Caco-2 (cell line): ENCODE measurements around the gene FAM13A. TPM values are rescaled to one million over a fixed set of nuclear protein-coding genes. Genes with fewer than 3 reads are reported as not detected.

Experiments
- BruUV-seq: library from RNA; stranded (reverse); fragments of 400-500 nt; replicated peaks from 2 replicates; lab custom pipeline; 2021; lab: Mats Ljungman, UMichigan
- CTCF ChIA-PET: fragments of 300-600 bp; sonication (Branson Sonifier 250); formaldehyde crosslinking; loops from one replicate; lab custom pipeline; 2022; ENCODE audit warnings: antibody characterized with exemption; lab: Charles Lee
- POLR2A ChIA-PET: fragments of 300-600 bp; sonication (Branson Sonifier 250); formaldehyde crosslinking; loops from one replicate; lab custom pipeline; 2022; ENCODE audit warnings: antibody characterized with exemption; lab: Charles Lee
- DNase-seq, 2 experiments: peaks; one replicate each; pipeline versions ENCODE4 v3.0.0 to v3.0.0-alpha.2; 2020 to 2022
- H3K27me3 ChIP-seq: replicated peaks from 2 replicates; pipeline ENCODE4 v1.6.0; 2011; ENCODE audit warnings: low read length; ENCODE audit not compliant: control insufficient read depth, insufficient read depth
- H3K36me3 ChIP-seq: 2 replicates; pipeline ENCODE4 v1.5.1; 2011; ENCODE audit warnings: low read length; ENCODE audit not compliant: control insufficient read depth, insufficient read depth
- H3K4me1 ChIP-seq: fragments of 250-450 bp; sonication (Bioruptor Pico); 2 replicates; pipeline ENCODE4 v1.5.1; 2020; ENCODE audit warnings: mild to moderate bottlenecking
- H3K4me3 ChIP-seq: 2 replicates; pipeline ENCODE4 v1.5.1; 2011; ENCODE audit warnings: low read depth, mild to moderate bottlenecking, control low read depth, low read length
- H3K9me3 ChIP-seq: fragments of 250-450 bp; sonication (Bioruptor Pico); 2 replicates; pipeline ENCODE4 v1.5.1; 2020; ENCODE audit warnings: mild to moderate bottlenecking, moderate library complexity
- H3K27ac Mint-ChIP-seq: one replicate; pipeline ENCODE4 v1.8.0; 2022; ENCODE audit warnings: mixed read lengths; ENCODE audit not compliant: unreplicated experiment
- H3K27me3 Mint-ChIP-seq: one replicate; pipeline ENCODE4 v1.8.0; 2022; ENCODE audit warnings: mixed read lengths; ENCODE audit not compliant: insufficient read depth, unreplicated experiment
- H3K36me3 Mint-ChIP-seq: one replicate; pipeline ENCODE4 v1.8.0; 2022; ENCODE audit warnings: mild to moderate bottlenecking, mixed read lengths; ENCODE audit not compliant: insufficient read depth, unreplicated experiment
- H3K4me1 Mint-ChIP-seq: one replicate; pipeline ENCODE4 v1.8.0; 2022; ENCODE audit warnings: low read depth, mixed read lengths; ENCODE audit not compliant: unreplicated experiment
- H3K4me3 Mint-ChIP-seq: one replicate; pipeline ENCODE4 v1.8.0; 2022; ENCODE audit warnings: mild to moderate bottlenecking, moderate library complexity, mixed read lengths; ENCODE audit not compliant: unreplicated experiment
- H3K9me3 Mint-ChIP-seq: one replicate; pipeline ENCODE4 v1.8.0; 2022; ENCODE audit warnings: mixed read lengths; ENCODE audit not compliant: unreplicated experiment
- intact Hi-C: fragments of 100-400 bp; cut with micrococcal nuclease; formaldehyde crosslinking; loops from one replicate; pipeline ENCODE4 v1.10.0; 2022; ENCODE audit not compliant: unreplicated experiment
- total RNA-seq: library from RNA; stranded (reverse); gene quantifications from 2 replicates; pipeline ENCODE4 v1.2.3, GENCODE V29; 2022
- TF ChIP-seq, protein P1 (sequence below), 2 experiments: fragments of 200-600 bp in 1 of 2; IDR thresholded peaks; 1 replicate in 1 of 2; 2 replicates in 1 of 2; pipeline versions ENCODE4 v1.5.1 to v1.8.0; 2011 to 2022; ENCODE audit warnings: antibody characterized with exemption in 1 of 2, control low read depth in 1 of 2, inconsistent platforms in 1 of 2, low read depth in 1 of 2, low read length in 1 of 2, mild to moderate bottlenecking in 1 of 2, moderate library complexity in 1 of 2; ENCODE audit not compliant: insufficient read depth in 1 of 2, severe bottlenecking in 1 of 2, unreplicated experiment in 1 of 2

Gene FAM13A
- total RNA-seq, 1 experiment from 2014 or later = 11.0 TPM

DNA sequence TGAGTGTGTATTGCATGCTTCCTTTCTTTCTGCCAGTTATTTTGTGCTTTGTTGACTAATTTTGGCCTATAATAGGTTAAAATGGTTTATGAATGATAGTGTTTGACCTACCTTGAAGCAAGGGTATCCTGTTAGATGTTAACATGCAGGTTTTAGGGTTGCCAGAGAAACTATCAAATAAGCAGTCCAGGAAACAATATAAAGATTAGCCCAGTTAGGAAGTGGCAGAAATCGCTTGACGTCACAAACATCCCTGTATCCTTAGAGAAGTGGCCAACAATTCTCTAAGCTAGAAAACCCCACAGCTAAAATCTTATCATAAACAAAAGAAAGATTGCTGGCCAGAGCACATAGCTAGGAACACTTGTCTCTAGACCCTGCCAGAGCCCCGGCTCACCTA, 363.2 kb downstream of the FAM13A start:
- no TSS peak for BruUV-seq
- no peaks in the 10 kb centered on the region for H3K36me3 Mint-ChIP-seq
- no peaks in the 10 kb centered on the region for H3K9me3 Mint-ChIP-seq
- intact Hi-C loops = no loop called here
- no peak overlapping the region for H3K4me3 Mint-ChIP-seq
- H3K27ac Mint-ChIP-seq = no peak overlapping the region
- ChIA-PET POLR2A (no interaction called here), CTCF (no interaction called here)
- no peaks in the 10 kb centered on the region for H3K27me3 ChIP-seq
- DNase-seq = no peak
- H3K9me3 ChIP-seq = no peaks in the 10 kb centered on the region
- H3K27me3 Mint-ChIP-seq = no peaks in the 10 kb centered on the region
- no peaks in the 10 kb centered on the region for H3K36me3 ChIP-seq
- TF ChIP-seq, protein P1, sequence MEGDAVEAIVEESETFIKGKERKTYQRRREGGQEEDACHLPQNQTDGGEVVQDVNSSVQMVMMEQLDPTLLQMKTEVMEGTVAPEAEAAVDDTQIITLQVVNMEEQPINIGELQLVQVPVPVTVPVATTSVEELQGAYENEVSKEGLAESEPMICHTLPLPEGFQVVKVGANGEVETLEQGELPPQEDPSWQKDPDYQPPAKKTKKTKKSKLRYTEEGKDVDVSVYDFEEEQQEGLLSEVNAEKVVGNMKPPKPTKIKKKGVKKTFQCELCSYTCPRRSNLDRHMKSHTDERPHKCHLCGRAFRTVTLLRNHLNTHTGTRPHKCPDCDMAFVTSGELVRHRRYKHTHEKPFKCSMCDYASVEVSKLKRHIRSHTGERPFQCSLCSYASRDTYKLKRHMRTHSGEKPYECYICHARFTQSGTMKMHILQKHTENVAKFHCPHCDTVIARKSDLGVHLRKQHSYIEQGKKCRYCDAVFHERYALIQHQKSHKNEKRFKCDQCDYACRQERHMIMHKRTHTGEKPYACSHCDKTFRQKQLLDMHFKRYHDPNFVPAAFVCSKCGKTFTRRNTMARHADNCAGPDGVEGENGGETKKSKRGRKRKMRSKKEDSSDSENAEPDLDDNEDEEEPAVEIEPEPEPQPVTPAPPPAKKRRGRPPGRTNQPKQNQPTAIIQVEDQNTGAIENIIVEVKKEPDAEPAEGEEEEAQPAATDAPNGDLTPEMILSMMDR (IDR thresholded peaks at IDR 0.05; ENCODE audit: insufficient read depth in 1 of 2, low read depth in 1 of 2, low read length in 1 of 2, severe bottlenecking in 1 of 2, unreplicated experiment in 1 of 2) = no peak
- H3K4me3 ChIP-seq = no peak overlapping the region
- no peaks in the 10 kb centered on the region for H3K4me1 ChIP-seq
- no peaks in the 10 kb centered on the region for H3K4me1 Mint-ChIP-seq

DNA sequence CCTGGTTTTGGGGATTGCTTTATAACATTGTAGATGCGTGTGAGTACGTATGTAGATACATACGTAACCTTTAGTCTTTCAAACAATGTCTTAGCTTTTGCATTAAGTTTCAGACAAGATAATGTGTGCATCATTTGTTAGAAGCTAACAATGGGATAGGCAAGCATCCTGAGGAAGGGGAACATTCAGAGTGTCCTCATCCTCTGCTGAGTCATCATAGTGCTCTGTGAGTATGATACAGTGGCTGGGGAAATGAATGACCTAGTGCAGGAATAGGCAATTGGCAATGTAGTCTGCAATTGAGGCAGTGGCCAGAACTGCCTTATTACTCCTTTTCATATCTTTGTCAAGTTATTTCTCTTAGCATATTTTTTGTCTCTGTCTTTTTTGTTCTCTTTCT, 366.6 kb downstream of the FAM13A start:
- no peaks in the 10 kb centered on the region for H3K9me3 ChIP-seq
- Mint-ChIP-seq H3K4me1 (no peaks in the 10 kb centered on the region), H3K27ac (no peak overlapping the region), H3K27me3 (no peaks in the 10 kb centered on the region), H3K36me3 (no peaks in the 10 kb centered on the region), H3K9me3 (no peaks in the 10 kb centered on the region), H3K4me3 (no peak overlapping the region)
- ChIA-PET CTCF (no interaction called here), POLR2A (no interaction called here)
- intact Hi-C loops = no loop called here
- no peak for DNase-seq
- H3K4me1 ChIP-seq = no peaks in the 10 kb centered on the region
- no peak overlapping the region for H3K4me3 ChIP-seq
- no peaks in the 10 kb centered on the region for H3K27me3 ChIP-seq
- H3K36me3 ChIP-seq = no peaks in the 10 kb centered on the region
- TF ChIP-seq, protein P1 (IDR thresholded peaks at IDR 0.05; ENCODE audit: insufficient read depth in 1 of 2, low read depth in 1 of 2, low read length in 1 of 2, severe bottlenecking in 1 of 2, unreplicated experiment in 1 of 2) = no peak
- BruUV-seq = no TSS peak

DNA sequence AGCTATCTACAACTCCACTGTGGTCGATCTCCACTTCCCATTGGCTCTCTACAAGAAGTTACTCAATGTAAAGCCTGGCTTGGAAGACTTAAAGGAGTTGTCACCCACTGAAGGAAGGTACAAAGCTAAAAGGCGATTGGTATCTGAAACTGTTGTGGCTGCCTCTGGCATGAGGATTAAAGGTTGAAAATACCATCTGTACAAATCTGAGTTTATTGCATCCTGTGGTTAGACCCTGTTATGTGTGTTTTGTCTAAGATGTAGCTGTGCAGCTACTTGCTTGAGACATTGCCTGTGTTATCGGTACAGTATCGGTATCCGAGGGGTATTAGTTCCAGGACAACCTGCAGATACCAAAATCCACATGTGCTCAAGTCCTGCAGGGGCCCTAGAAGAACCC, 375.8 kb downstream of the FAM13A start:
- no peaks in the 10 kb centered on the region for H3K27me3 ChIP-seq
- intact Hi-C loops = no loop called here
- H3K27ac Mint-ChIP-seq = no peak overlapping the region
- H3K9me3 Mint-ChIP-seq = no peaks in the 10 kb centered on the region
- H3K36me3 Mint-ChIP-seq = no peaks in the 10 kb centered on the region
- no peaks in the 10 kb centered on the region for H3K4me1 Mint-ChIP-seq
- no peaks in the 10 kb centered on the region for H3K27me3 Mint-ChIP-seq
- BruUV-seq = no TSS peak
- ChIA-PET CTCF (no interaction called here), POLR2A (no interaction called here)
- H3K4me3 Mint-ChIP-seq = no peak overlapping the region
- no peak for DNase-seq
- no peak overlapping the region for H3K4me3 ChIP-seq
- TF ChIP-seq, protein P1 (IDR thresholded peaks at IDR 0.05; ENCODE audit: insufficient read depth in 1 of 2, low read depth in 1 of 2, low read length in 1 of 2, severe bottlenecking in 1 of 2, unreplicated experiment in 1 of 2) = no peak
- H3K4me1 ChIP-seq = no peaks in the 10 kb centered on the region
- H3K36me3 ChIP-seq = no peaks in the 10 kb centered on the region
- H3K9me3 ChIP-seq = no peaks in the 10 kb centered on the region

Other genes starting within 250 kb of the FAM13A start
- gene TIGD2, start 54.3 kb upstream of the FAM13A start, total RNA-seq = 25.4 and 26.1 TPM in 2 replicates